ENCODE results near the gene WARS2.

The WARS2 gene

GRCh38 chr1:119103764-119104163 is 36.7 kb downstream of the WARS2 start:
- DNase-seq (ENCODE audit: extremely low spot score) = no peak
- ChIA-PET POLR2A (no interaction called here), CTCF (no interaction called here)
- TF ChIP-seq CTCF (IDR thresholded peaks at IDR 0.05; ENCODE audit: control extremely low read depth, extremely low read depth, low read depth, missing control alignments) = no peak

- no peak for TF ChIP-seq CTCF (IDR thresholded peaks at IDR 0.05; ENCODE audit: control extremely low read depth, extremely low read depth, low read depth, missing control alignments)
- ChIA-PET CTCF (no interaction called here), POLR2A (no interaction called here)
- DNase-seq (ENCODE audit: extremely low spot score) = no peak
Observed at GRCh38 chr1:119102051-119102450, 38.4 kb downstream of the WARS2 start.

GRCh38 chr1:119101563-119101962 is 38.9 kb downstream of the WARS2 start:
- no peak for TF ChIP-seq CTCF (IDR thresholded peaks at IDR 0.05; ENCODE audit: control extremely low read depth, extremely low read depth, low read depth, missing control alignments)
- POLR2A ChIA-PET = no interaction called here
- no peak for DNase-seq (ENCODE audit: extremely low spot score)
- CTCF ChIA-PET = interaction anchor here (1.3 kb wide), 1 partner anchor 16 kb away, joined by 3 read pairs; no protein-coding TSS in a partner anchor

GRCh38 chr1:119099775-119100174 is 40.7 kb downstream of the WARS2 start:
- ChIA-PET CTCF (no interaction called here), POLR2A (no interaction called here)
- no peak for DNase-seq (ENCODE audit: extremely low spot score)
- TF ChIP-seq CTCF (IDR thresholded peaks at IDR 0.05; ENCODE audit: control extremely low read depth, extremely low read depth, low read depth, missing control alignments) = no peak

GRCh38 chr1:119097380-119097779 is 43.1 kb downstream of the WARS2 start:
- CTCF ChIA-PET = no interaction called here
- DNase-seq (ENCODE audit: extremely low spot score) = no peak
- no peak for TF ChIP-seq CTCF (IDR thresholded peaks at IDR 0.05; ENCODE audit: control extremely low read depth, extremely low read depth, low read depth, missing control alignments)
- POLR2A ChIA-PET = no interaction called here

- no peak for TF ChIP-seq CTCF (IDR thresholded peaks at IDR 0.05; ENCODE audit: control extremely low read depth, extremely low read depth, low read depth, missing control alignments)
- ChIA-PET POLR2A (no interaction called here), CTCF (interaction anchor here (2.0 kb wide), 1 partner anchor 13 kb away, joined by 4 read pairs; no protein-coding TSS in a partner anchor)
- no peak for DNase-seq (ENCODE audit: extremely low spot score)
Observed at GRCh38 chr1:119093721-119094120, 46.7 kb downstream of the WARS2 start.

GRCh38 chr1:119091618-119092017 is 48.8 kb downstream of the WARS2 start:
- DNase-seq (ENCODE audit: extremely low spot score) = no peak
- ChIA-PET CTCF (interaction anchor here (0.6 kb wide), 1 partner anchor 11 kb away, joined by 3 read pairs; no protein-coding TSS in a partner anchor), POLR2A (no interaction called here)
- no peak for TF ChIP-seq CTCF (IDR thresholded peaks at IDR 0.05; ENCODE audit: control extremely low read depth, extremely low read depth, low read depth, missing control alignments)

Data from GM10248 (cell line).